Suprapubic skin (tissue), 4 donors: ENCODE measurements around the gene GFRA4. TPM values are rescaled to one million over a fixed set of nuclear protein-coding genes. Genes with fewer than 3 reads are reported as not detected.

ENCODE experiments used
- DNase-seq, 2 donors: peaks; one replicate each; pipeline ENCODE4 v3.0.0-alpha.2; 2019; ENCODE audit warnings: low spot score in 2 of 2
- H3K27ac ChIP-seq: fragments of 200-600 bp; sonication (generic); one replicate; pipeline ENCODE4 v1.5.1; 2019
- H3K27me3 ChIP-seq: fragments of 200-600 bp; sonication (generic); one replicate; pipeline ENCODE4 v1.5.1; 2019
- H3K36me3 ChIP-seq: fragments of 200-600 bp; sonication (generic); one replicate; pipeline ENCODE4 v1.5.1; 2019
- H3K4me1 ChIP-seq: fragments of 200-600 bp; sonication (generic); one replicate; pipeline ENCODE4 v1.5.1; 2019
- H3K4me3 ChIP-seq: fragments of 200-600 bp; sonication (generic); one replicate; pipeline ENCODE4 v1.5.1; 2019; ENCODE audit warnings: mild to moderate bottlenecking
- H3K9me3 ChIP-seq: fragments of 200-600 bp; sonication (generic); one replicate; pipeline ENCODE4 v1.5.1; 2019
- CTCF ChIP-seq, 2 donors: fragments of 200-600 bp in 1 of 2; fragments of 450-650 bp in 1 of 2; sonication (generic) in 1 of 2; IDR thresholded peaks; one replicate each; pipeline ENCODE4 v1.5.1; 2016 to 2019; ENCODE audit warnings: antibody characterized with exemption in 2 of 2, mild to moderate bottlenecking in 1 of 2, moderate library complexity in 1 of 2
- EP300 ChIP-seq: sonication (generic); formaldehyde crosslinking; IDR thresholded peaks from one replicate; pipeline ENCODE4 v1.6.1; 2017; ENCODE audit warnings: antibody characterized with exemption
- POLR2A ChIP-seq, 2 donors: fragments of 450-650 bp; IDR thresholded peaks; one replicate each; pipeline ENCODE4 v1.6.1; 2017; ENCODE audit warnings: antibody characterized with exemption in 2 of 2, mild to moderate bottlenecking in 2 of 2, moderate library complexity in 2 of 2
- POLR2AphosphoS5 ChIP-seq, 3 donors: sonication (generic); formaldehyde crosslinking; IDR thresholded peaks; one replicate each; pipeline ENCODE4 v1.6.1; 2017; ENCODE audit warnings: antibody characterized with exemption in 3 of 3
- WGBS: methylation state at CpG from one replicate; pipeline ENCODE4 v1.1.5; 2018; 5-methylcytosine and 5-hydroxymethylcytosine counted together
- total RNA-seq, 4 donors: library from RNA; depleted of rRNA; stranded (reverse); fragments of >200 nt; gene quantifications; one replicate each; pipeline ENCODE4 v1.1.0, GENCODE V29; 2016

The GFRA4 gene
- total RNA-seq, 4 donors from 2014 or later: not detected

- WGBS: no CpG with 5 or more reads among the region's 23 CpGs
- Histone ChIP-seq H3K4me1 (no peaks in the 10 kb centered on the region), H3K9me3 (no peaks in the 10 kb centered on the region), H3K4me3 (no peak overlapping the region), H3K27ac (no peak overlapping the region), H3K27me3 (no peaks in the 10 kb centered on the region), H3K36me3 (no peaks in the 10 kb centered on the region)
- no peak for DNase-seq
- no peak for TF ChIP-seq POLR2A (IDR thresholded peaks at IDR 0.05)
- TF ChIP-seq POLR2AphosphoS5 (IDR thresholded peaks at IDR 0.05): no peak
- TF ChIP-seq EP300: no peak
- no peak for TF ChIP-seq CTCF (IDR thresholded peaks at IDR 0.05)
Measured at GRCh38 chr20:3692706-3693294, 29.6 kb upstream of the GFRA4 start.

GRCh38 chr20:3691897-3692296 is 28.7 kb upstream of the GFRA4 start:
- H3K36me3 ChIP-seq: no peaks in the 10 kb centered on the region
- peaks cover 6% of the 10 kb centered on the region for H3K4me1 ChIP-seq
- WGBS: 73% methylated on average over 2 of the region's 9 CpGs
- TF ChIP-seq EP300: no peak
- TF ChIP-seq POLR2AphosphoS5 (IDR thresholded peaks at IDR 0.05): no peak
- no peak for TF ChIP-seq CTCF (IDR thresholded peaks at IDR 0.05)
- TF ChIP-seq POLR2A (IDR thresholded peaks at IDR 0.05): no peak
- H3K4me3 ChIP-seq: no peak overlapping the region
- no peaks in the 10 kb centered on the region for H3K9me3 ChIP-seq
- DNase-seq: no peak
- H3K27me3 ChIP-seq: no peaks in the 10 kb centered on the region
- no peak overlapping the region for H3K27ac ChIP-seq

GRCh38 chr20:3691306-3691705 is 28.1 kb upstream of the GFRA4 start:
- no peaks in the 10 kb centered on the region for H3K36me3 ChIP-seq
- no peak for DNase-seq
- H3K4me3 ChIP-seq: no peak overlapping the region
- no peak overlapping the region for H3K27ac ChIP-seq
- TF ChIP-seq POLR2AphosphoS5 (IDR thresholded peaks at IDR 0.05): no peak
- no peak for TF ChIP-seq POLR2A (IDR thresholded peaks at IDR 0.05)
- no peak for TF ChIP-seq CTCF (IDR thresholded peaks at IDR 0.05)
- no peak for TF ChIP-seq EP300
- 91% methylated on average over 15 of the region's 16 CpGs for WGBS
- H3K27me3 ChIP-seq: no peaks in the 10 kb centered on the region
- H3K4me1 ChIP-seq: peaks cover 12% of the 10 kb centered on the region
- no peaks in the 10 kb centered on the region for H3K9me3 ChIP-seq

GRCh38 chr20:3690413-3690812 is 27.2 kb upstream of the GFRA4 start:
- DNase-seq: no peak
- Histone ChIP-seq H3K9me3 (no peaks in the 10 kb centered on the region), H3K27ac (no peak overlapping the region), H3K27me3 (no peaks in the 10 kb centered on the region), H3K4me3 (no peak overlapping the region), H3K4me1 (peaks cover 13% of the 10 kb centered on the region), H3K36me3 (no peaks in the 10 kb centered on the region)
- WGBS: 98% methylated on average over 3 of the region's 3 CpGs
- TF ChIP-seq POLR2A (IDR thresholded peaks at IDR 0.05) (no peak), EP300 (no peak), POLR2AphosphoS5 (IDR thresholded peaks at IDR 0.05) (no peak), CTCF (IDR thresholded peaks at IDR 0.05) (no peak)

- DNase-seq: no peak
- no peaks in the 10 kb centered on the region for H3K9me3 ChIP-seq
- H3K36me3 ChIP-seq: no peaks in the 10 kb centered on the region
- peaks cover 13% of the 10 kb centered on the region for H3K4me1 ChIP-seq
- no peak overlapping the region for H3K4me3 ChIP-seq
- TF ChIP-seq POLR2A (IDR thresholded peaks at IDR 0.05) (no peak), EP300 (no peak), CTCF (IDR thresholded peaks at IDR 0.05) (no peak), POLR2AphosphoS5 (IDR thresholded peaks at IDR 0.05) (no peak)
- H3K27me3 ChIP-seq: no peaks in the 10 kb centered on the region
- 84% methylated on average over 4 of the region's 11 CpGs for WGBS
- no peak overlapping the region for H3K27ac ChIP-seq
Measured at GRCh38 chr20:3689978-3690377, 26.8 kb upstream of the GFRA4 start.
